Stimulated activated CD8-positive, alpha-beta memory T cell treated with anti-CD3 and anti-CD28 coated beads, Interleukin-7, amount 100 ng/mL, for 24 hours (primary cell): ENCODE measurements around the gene CPVL.

ENCODE experiments used
- DNase-seq: peaks from one replicate; pipeline ENCODE4 v3.0.0-alpha.2; 2020; ENCODE audit warnings: low read depth

CPVL gene

GRCh38 chr7:29156907-29157452 is 10.6 kb upstream of the CPVL start:
- DNase-seq = no peak

GRCh38 chr7:29154076-29154475 is 7.7 kb upstream of the CPVL start:
- no peak for DNase-seq

GRCh38 chr7:29150856-29151255 is 4.5 kb upstream of the CPVL start:
- DNase-seq = no peak

GRCh38 chr7:29149036-29149435 is 2.7 kb upstream of the CPVL start:
- no peak for DNase-seq

- DNase-seq = no peak
Observed at GRCh38 chr7:29147821-29148220, 1.5 kb upstream of the CPVL start.

GRCh38 chr7:29146888-29147609 is 712 bp upstream of the CPVL start:
- no peak for DNase-seq

GRCh38 chr7:29145553-29146056 is 732 bp downstream of the CPVL start:
- DNase-seq = no peak

- DNase-seq = no peak
Observed at GRCh38 chr7:29143751-29144150, 2.6 kb downstream of the CPVL start.

GRCh38 chr7:29142021-29142727 is 4.2 kb downstream of the CPVL start:
- DNase-seq = no peak

- no peak for DNase-seq
Observed at GRCh38 chr7:29140873-29141468, 5.4 kb downstream of the CPVL start.

- no peak for DNase-seq
Observed at GRCh38 chr7:29139796-29140195, 6.5 kb downstream of the CPVL start.

GRCh38 chr7:29139191-29139590 is 7.1 kb downstream of the CPVL start:
- no peak for DNase-seq

- no peak for DNase-seq
Observed at GRCh38 chr7:29138588-29138987, 7.7 kb downstream of the CPVL start.

- DNase-seq = no peak
Observed at GRCh38 chr7:29135846-29136245, 10.5 kb downstream of the CPVL start.

GRCh38 chr7:29132980-29133379 is 13.4 kb downstream of the CPVL start:
- DNase-seq = no peak

GRCh38 chr7:29131678-29132077 is 14.7 kb downstream of the CPVL start:
- no peak for DNase-seq

- no peak for DNase-seq
Observed at GRCh38 chr7:29130096-29130495, 16.2 kb downstream of the CPVL start.

GRCh38 chr7:29127527-29127926 is 18.8 kb downstream of the CPVL start:
- DNase-seq = no peak

- no peak for DNase-seq
Observed at GRCh38 chr7:29126804-29127203, 19.5 kb downstream of the CPVL start.

GRCh38 chr7:29123626-29124190 is 22.6 kb downstream of the CPVL start:
- no peak for DNase-seq

GRCh38 chr7:29122759-29123158 is 23.6 kb downstream of the CPVL start:
- no peak for DNase-seq

GRCh38 chr7:29122081-29122480 is 24.3 kb downstream of the CPVL start:
- DNase-seq = no peak

GRCh38 chr7:29120955-29121354 is 25.4 kb downstream of the CPVL start:
- DNase-seq = no peak
